Vagina (tissue), 2 donors: Measurements from ENCODE around the gene MCCC1. TPM values are rescaled to one million over a fixed set of nuclear protein-coding genes. Genes with fewer than 3 reads are reported as not detected.

Source experiments
- DNase-seq, 2 donors: peaks; one replicate each; pipeline ENCODE4 v3.0.0-alpha.2; 2017; ENCODE audit errors: extremely low spot score in 2 of 2
- H3K27ac ChIP-seq: fragments of 200-600 bp; sonication (generic); one replicate; pipeline ENCODE4 v1.5.1; 2019
- H3K27me3 ChIP-seq: fragments of 200-600 bp; sonication (generic); one replicate; pipeline ENCODE4 v1.5.1; 2019
- H3K36me3 ChIP-seq, 2 donors: fragments of 200-600 bp; sonication (generic); one replicate each; pipeline ENCODE4 v1.5.1; 2017 to 2019
- H3K4me1 ChIP-seq: fragments of 200-600 bp; sonication (generic); one replicate; pipeline ENCODE4 v1.5.1; 2019
- H3K4me3 ChIP-seq, 2 donors: fragments of 200-600 bp; sonication (generic); 1 replicate in 1 of 2; 2 replicates in 1 of 2; pipeline ENCODE4 v1.5.1; 2016 to 2019
- H3K9me3 ChIP-seq: fragments of 200-600 bp; sonication (generic); one replicate; pipeline ENCODE4 v1.5.1; 2019
- POLR2A ChIP-seq, 2 donors: fragments of 450-650 bp; IDR thresholded peaks; one replicate each; pipeline ENCODE4 v1.6.1; 2017; ENCODE audit warnings: antibody characterized with exemption in 2 of 2, mild to moderate bottlenecking in 2 of 2, moderate library complexity in 2 of 2
- POLR2AphosphoS5 ChIP-seq, 2 donors: sonication (generic); formaldehyde crosslinking; IDR thresholded peaks; one replicate each; pipeline ENCODE4 v1.9.0; 2017; ENCODE audit warnings: antibody characterized with exemption in 2 of 2, mild to moderate bottlenecking in 2 of 2, low read depth in 1 of 2; ENCODE audit not compliant: insufficient read depth in 1 of 2
- intact Hi-C: fragments of 100-400 bp; cut with DNase I; formaldehyde crosslinking; loops from one replicate; pipeline ENCODE4 v1.15.1; 2023
- total RNA-seq: library from RNA; depleted of rRNA; stranded (reverse); fragments of >200 nt; gene quantifications from one replicate; pipeline ENCODE4 v1.2.3, GENCODE V29; 2016
- TF ChIP-seq, protein P1 (sequence below), 3 experiments: fragments of 450-650 bp in 2 of 3; fragments of 200-600 bp in 1 of 3; sonication (generic) in 1 of 3; IDR thresholded peaks; one replicate each; pipeline ENCODE4 v1.5.1; 2017 to 2019; ENCODE audit warnings: antibody characterized with exemption in 3 of 3, mild to moderate bottlenecking in 2 of 3, moderate library complexity in 2 of 3

The MCCC1 gene
- total RNA-seq, 1 donor from 2014 or later: 47.4 TPM

DNA sequence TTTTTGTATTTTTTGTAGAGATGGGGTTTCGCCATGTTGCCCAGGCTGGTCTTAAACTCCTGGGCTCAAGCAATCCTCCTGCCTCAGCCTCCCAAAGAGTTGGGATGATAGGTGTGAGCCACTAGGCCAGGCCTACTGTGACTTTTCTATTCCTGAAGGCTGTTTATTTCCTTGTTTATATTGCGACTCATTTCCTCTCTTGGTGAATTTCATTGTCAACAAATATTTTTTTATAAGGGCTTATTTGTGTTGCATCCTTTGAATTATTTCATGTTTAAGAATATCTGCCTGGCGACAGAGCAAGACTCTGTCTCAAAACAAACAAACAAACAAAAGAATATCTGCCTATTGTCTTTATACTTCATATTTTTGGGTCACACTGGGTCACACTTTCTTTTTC lies 29.4 kb upstream of the MCCC1 start:
- Histone ChIP-seq H3K27me3 (no peaks in the 10 kb centered on the region), H3K36me3 (no peaks in the 10 kb centered on the region), H3K4me3 (no peak overlapping the region), H3K4me1 (no peaks in the 10 kb centered on the region), H3K9me3 (no peaks in the 10 kb centered on the region), H3K27ac (no peak overlapping the region)
- no peak for DNase-seq
- TF ChIP-seq POLR2AphosphoS5 (IDR thresholded peaks at IDR 0.05; ENCODE audit: insufficient read depth in 1 of 2, low read depth in 1 of 2): no peak
- TF ChIP-seq, protein P1, sequence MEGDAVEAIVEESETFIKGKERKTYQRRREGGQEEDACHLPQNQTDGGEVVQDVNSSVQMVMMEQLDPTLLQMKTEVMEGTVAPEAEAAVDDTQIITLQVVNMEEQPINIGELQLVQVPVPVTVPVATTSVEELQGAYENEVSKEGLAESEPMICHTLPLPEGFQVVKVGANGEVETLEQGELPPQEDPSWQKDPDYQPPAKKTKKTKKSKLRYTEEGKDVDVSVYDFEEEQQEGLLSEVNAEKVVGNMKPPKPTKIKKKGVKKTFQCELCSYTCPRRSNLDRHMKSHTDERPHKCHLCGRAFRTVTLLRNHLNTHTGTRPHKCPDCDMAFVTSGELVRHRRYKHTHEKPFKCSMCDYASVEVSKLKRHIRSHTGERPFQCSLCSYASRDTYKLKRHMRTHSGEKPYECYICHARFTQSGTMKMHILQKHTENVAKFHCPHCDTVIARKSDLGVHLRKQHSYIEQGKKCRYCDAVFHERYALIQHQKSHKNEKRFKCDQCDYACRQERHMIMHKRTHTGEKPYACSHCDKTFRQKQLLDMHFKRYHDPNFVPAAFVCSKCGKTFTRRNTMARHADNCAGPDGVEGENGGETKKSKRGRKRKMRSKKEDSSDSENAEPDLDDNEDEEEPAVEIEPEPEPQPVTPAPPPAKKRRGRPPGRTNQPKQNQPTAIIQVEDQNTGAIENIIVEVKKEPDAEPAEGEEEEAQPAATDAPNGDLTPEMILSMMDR (IDR thresholded peaks at IDR 0.05): no peak
- no peak for TF ChIP-seq POLR2A (IDR thresholded peaks at IDR 0.05)
- intact Hi-C loops: no loop called here

DNA sequence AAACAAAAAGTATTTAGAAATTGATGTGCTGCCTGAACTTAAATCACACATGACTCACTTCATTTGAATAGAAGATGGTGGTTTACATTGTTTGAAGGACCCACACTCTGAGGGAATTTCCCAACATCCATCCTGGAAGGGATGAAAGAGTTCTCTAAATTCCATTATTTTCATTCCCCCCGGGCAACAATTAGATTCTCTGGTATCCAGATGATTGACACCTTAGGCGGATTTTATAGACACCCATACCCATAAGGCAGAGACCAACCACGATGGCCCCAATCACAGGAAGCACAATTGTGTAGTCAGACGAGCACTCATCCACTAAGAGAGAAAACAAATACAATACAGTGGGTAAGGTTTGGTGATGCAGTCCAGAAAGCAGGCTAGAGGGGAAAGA lies 24.6 kb upstream of the MCCC1 start:
- no peak for TF ChIP-seq POLR2A (IDR thresholded peaks at IDR 0.05)
- TF ChIP-seq, protein P1 (IDR thresholded peaks at IDR 0.05): no peak
- no peaks in the 10 kb centered on the region for H3K4me1 ChIP-seq
- H3K27me3 ChIP-seq: no peaks in the 10 kb centered on the region

DNA sequence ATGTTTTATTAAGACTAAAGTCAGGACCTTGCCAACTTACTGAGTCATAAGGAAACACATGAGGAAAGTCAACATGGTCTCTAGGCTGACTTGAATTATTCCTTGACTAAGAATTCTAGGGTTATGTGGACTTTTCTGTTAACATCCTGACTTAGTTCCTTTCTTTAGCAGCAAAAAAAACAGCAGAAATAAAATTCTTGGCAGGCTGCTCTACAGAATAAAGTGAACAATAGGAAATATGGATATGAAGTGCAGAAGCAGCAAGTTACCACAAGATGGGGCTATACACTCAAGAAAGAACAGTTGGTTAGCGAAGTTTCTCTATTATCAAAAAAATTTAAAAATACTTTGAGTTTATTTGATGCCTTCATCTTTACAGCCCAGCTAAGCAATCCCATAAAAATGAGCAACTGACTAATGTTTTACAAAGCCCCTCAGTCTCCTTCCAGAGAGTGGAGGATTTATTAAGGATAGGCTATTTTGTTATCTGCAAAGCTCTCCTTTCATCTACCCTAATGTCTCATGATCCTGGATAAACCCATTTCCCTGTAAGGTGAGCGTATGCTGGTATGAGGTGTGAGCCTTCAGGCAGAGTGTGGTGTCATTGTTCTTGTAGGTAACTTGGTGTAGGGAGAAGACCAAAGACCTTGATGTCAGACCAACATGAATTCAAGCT lies 23.1 kb upstream of the MCCC1 start:
- DNase-seq: no peak
- H3K27ac ChIP-seq: no peak overlapping the region
- TF ChIP-seq, protein P1 (IDR thresholded peaks at IDR 0.05): peak; percentile 55 to 80 (median 62)
- peak in 1 of 2 donors; percentile 56 for TF ChIP-seq POLR2AphosphoS5 (IDR thresholded peaks at IDR 0.05; ENCODE audit: insufficient read depth in 1 of 2, low read depth in 1 of 2)
- no peak for TF ChIP-seq POLR2A (IDR thresholded peaks at IDR 0.05)

More for the DNA sequence above, 24.6 kb upstream of the MCCC1 start:
- no peak for DNase-seq
- Histone ChIP-seq H3K9me3 (no peaks in the 10 kb centered on the region), H3K36me3 (no peaks in the 10 kb centered on the region), H3K4me3 (no peak overlapping the region), H3K27ac (no peak overlapping the region)
- intact Hi-C loops: no loop called here

DNA sequence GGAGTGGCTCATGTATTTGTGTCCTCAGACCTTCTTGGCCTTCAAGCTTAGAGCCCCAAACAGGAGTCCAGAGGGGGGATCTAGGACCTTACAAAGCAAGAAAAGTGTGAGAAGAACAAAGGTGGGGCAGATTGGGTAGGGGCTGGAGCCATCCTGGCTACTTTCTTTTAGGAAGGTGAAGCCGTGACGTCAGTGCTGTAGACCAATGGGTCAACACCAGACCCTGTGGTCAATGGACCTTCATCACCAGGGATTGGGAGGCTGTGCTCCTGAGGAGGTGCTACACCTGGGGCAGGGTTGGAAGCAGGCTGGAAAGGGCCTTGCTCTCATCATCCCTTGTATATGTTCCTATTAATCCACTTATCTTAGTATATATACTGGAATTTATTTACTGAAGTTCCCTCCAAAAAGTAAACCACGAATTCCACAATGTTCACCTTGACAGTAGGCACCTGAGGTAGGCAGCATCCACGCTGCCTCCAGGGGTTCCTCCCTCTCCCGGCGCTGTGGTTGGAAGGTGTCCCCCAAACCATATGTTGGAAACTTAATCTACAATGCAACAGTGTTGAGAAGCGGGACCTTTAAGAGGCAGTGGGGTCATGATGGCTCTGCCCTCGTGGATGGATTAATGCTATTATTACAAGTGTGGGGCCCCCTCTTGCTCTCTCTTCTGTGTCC lies 21.4 kb upstream of the MCCC1 start:
- Histone ChIP-seq H3K27ac (no peak overlapping the region), H3K4me1 (no peaks in the 10 kb centered on the region), H3K4me3 (no peak overlapping the region), H3K36me3 (no peaks in the 10 kb centered on the region), H3K9me3 (no peaks in the 10 kb centered on the region), H3K27me3 (no peaks in the 10 kb centered on the region)
- TF ChIP-seq POLR2A (IDR thresholded peaks at IDR 0.05) (no peak), POLR2AphosphoS5 (IDR thresholded peaks at IDR 0.05; ENCODE audit: insufficient read depth in 1 of 2, low read depth in 1 of 2) (no peak)
- TF ChIP-seq, protein P1 (IDR thresholded peaks at IDR 0.05): no peak
- intact Hi-C loops: no loop called here
- DNase-seq: no peak

More for the DNA sequence above, 23.1 kb upstream of the MCCC1 start:
- no peaks in the 10 kb centered on the region for H3K36me3 ChIP-seq
- H3K4me1 ChIP-seq: no peaks in the 10 kb centered on the region
- H3K27me3 ChIP-seq: no peaks in the 10 kb centered on the region
- no peak overlapping the region for H3K4me3 ChIP-seq
- H3K9me3 ChIP-seq: no peaks in the 10 kb centered on the region
- intact Hi-C loops: no loop called here

DNA sequence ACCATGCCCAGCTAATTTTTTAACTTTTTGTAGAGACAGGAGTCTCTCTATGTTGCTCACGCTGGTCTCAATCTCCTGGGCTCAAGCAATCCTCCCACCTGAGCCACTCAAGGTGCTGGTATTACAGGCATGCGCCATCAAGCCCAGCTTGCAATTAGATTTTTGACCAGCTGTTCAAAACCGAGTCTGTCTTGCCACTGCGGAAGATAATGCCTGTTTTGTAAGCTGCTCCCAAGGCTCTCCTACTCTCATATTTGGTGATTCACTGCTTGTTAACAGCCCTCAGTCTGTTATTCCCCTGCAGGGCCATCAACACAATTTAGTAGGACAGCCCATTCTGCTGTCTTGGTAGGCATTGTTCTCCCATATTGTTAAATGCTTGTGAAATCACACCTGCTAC lies 17.8 kb upstream of the MCCC1 start:
- Histone ChIP-seq H3K9me3 (no peaks in the 10 kb centered on the region), H3K27me3 (no peaks in the 10 kb centered on the region), H3K27ac (no peak overlapping the region), H3K4me3 (no peak overlapping the region), H3K4me1 (no peaks in the 10 kb centered on the region), H3K36me3 (no peaks in the 10 kb centered on the region)
- no peak for DNase-seq
- intact Hi-C loops: no loop called here
- TF ChIP-seq, protein P1 (IDR thresholded peaks at IDR 0.05): no peak
- TF ChIP-seq POLR2AphosphoS5 (IDR thresholded peaks at IDR 0.05; ENCODE audit: insufficient read depth in 1 of 2, low read depth in 1 of 2) (no peak), POLR2A (IDR thresholded peaks at IDR 0.05) (no peak)
